Right lobe of liver (tissue), 4 donors: Measurements from ENCODE around the gene AMY2A.
"Not testable (repeated sequence)": the region's sequence is repeated elsewhere in the genome, so short reads cannot be mapped to it uniquely, and the experiment has no call there.

Source experiments
- POLR2A ChIP-seq: fragments of 450-650 bp; IDR thresholded peaks from one replicate; pipeline ENCODE4 v1.6.1; 2017; ENCODE audit warnings: antibody characterized with exemption, mild to moderate bottlenecking
- TF ChIP-seq, protein P1 (sequence below), 4 donors: fragments of 200-600 bp in 3 of 4; fragments of 450-650 bp in 1 of 4; IDR thresholded peaks; one replicate each; pipeline versions ENCODE4 v1.5.1 to v1.8.0; 2016 to 2022; ENCODE audit warnings: antibody characterized with exemption in 4 of 4, mild to moderate bottlenecking in 2 of 4
- donor health status: DM: no; HTN: no; CAD: no.
- donor health status: DM: no; HTN: no; CAD: no.
- donor health status: DM: no; HTN: yes; CAD: no.

DNA sequence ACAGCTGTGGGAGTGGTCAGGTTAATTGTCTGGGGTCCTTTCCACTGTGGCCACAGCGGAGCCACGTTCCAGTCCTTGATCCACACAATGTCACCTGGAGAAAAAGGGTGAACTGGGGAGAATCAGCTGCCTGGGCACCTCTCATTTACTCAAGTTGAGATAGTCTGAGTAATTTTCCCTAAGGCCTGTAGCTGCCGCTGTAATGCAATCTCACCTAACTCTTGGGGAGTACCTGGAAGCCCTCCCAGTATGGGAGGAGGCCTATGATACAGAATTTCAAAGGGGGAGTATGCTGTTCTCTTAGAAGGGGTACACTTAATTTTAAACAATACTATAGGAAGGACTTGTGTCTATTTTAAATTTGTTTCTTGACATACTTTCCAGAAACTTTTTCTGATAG is 33.1 kb downstream of the AMY2A start:
- TF ChIP-seq, protein P1, sequence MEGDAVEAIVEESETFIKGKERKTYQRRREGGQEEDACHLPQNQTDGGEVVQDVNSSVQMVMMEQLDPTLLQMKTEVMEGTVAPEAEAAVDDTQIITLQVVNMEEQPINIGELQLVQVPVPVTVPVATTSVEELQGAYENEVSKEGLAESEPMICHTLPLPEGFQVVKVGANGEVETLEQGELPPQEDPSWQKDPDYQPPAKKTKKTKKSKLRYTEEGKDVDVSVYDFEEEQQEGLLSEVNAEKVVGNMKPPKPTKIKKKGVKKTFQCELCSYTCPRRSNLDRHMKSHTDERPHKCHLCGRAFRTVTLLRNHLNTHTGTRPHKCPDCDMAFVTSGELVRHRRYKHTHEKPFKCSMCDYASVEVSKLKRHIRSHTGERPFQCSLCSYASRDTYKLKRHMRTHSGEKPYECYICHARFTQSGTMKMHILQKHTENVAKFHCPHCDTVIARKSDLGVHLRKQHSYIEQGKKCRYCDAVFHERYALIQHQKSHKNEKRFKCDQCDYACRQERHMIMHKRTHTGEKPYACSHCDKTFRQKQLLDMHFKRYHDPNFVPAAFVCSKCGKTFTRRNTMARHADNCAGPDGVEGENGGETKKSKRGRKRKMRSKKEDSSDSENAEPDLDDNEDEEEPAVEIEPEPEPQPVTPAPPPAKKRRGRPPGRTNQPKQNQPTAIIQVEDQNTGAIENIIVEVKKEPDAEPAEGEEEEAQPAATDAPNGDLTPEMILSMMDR (IDR thresholded peaks at IDR 0.05), result not testable (repeated sequence)
- TF ChIP-seq POLR2A, result not testable (repeated sequence)
